Measurements from ENCODE around the gene NTN3. TPM values are rescaled to one million over a fixed set of nuclear protein-coding genes. Genes with fewer than 3 reads are reported as not detected.

Gene NTN3
- total and polyA plus RNA-seq, 2 of the 8 experiments (the other 6 are each of a cell fraction or from before 2014, with no cell fraction given): 0.30 to 0.34 TPM

DNA sequence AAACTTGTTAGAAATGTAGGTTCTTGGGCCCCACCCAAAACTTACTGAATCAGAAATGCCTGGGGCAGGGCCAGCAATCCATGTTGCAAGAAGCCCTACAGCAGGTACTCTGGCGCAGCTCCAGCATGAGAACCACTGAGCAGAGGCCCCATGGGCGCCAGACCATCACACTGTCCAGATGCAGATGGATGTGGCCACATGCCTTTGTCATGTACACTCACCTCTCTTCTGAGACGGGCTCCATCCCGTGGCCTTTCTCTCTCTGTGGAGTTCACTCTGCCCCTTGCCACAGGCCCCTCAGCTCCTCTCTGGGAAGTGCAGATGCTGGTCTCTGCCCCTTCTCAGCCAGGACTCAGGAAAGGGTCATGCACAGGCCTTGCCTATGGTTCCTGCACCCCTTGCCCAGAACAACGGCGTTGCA is 44.1 kb upstream of the NTN3 start:
- peaks cover 0 to 13% (median 6%) of the 10 kb centered on the region in 4 experiments; a peak in 5 of 7 replicates for H3K4me1 ChIP-seq (replicated peaks in 1 of 4; ENCODE audit: control insufficient read depth in 3 of 4, insufficient read depth in 4 of 4, low read length in 3 of 4)
- 88% methylated on average over 6 of the region's 6 CpGs; no CpG with 5 or more reads in 1 of the 2 experiments for WGBS, 2 experiments (ENCODE audit: extremely low coverage in 1 of 2, insufficient coverage in 1 of 2, insufficient read length in 1 of 2, insufficient replicate concordance in 2 of 2, low coverage in 1 of 2, low lambda C conversion rate in 2 of 2, missing lambda C conversion rate in 1 of 2)
- no peak overlapping the region for H3K27ac ChIP-seq (ENCODE audit: low read depth, low read length)
- H2BK120ac ChIP-seq (replicated peaks; ENCODE audit: low read depth, low read length): no peak overlapping the region
- FAIRE-seq (no peak), DNase-seq (ENCODE audit: low read depth in 1 of 2, low spot score in 2 of 2) (no peak)
- peaks cover under 1 to 5% (median 2%) of the 10 kb centered on the region in 4 experiments; a peak in 4 of 8 replicates for H3K36me3 ChIP-seq (ENCODE audit: control insufficient read depth in 2 of 4, insufficient read depth in 4 of 4, low read length in 3 of 4)
- H3K4me3 ChIP-seq (ENCODE audit: extremely low read depth in 1 of 4, insufficient read depth in 2 of 4, low read depth in 3 of 4, low read length in 4 of 4): no peak overlapping the region
- no peak overlapping the region for H2AK5ac ChIP-seq (ENCODE audit: low read depth, low read length)
- H3K18ac ChIP-seq (ENCODE audit: extremely low read depth, low read length): no peak overlapping the region
- no peaks in the 10 kb centered on the region for H3K9me3 ChIP-seq (ENCODE audit: insufficient read depth in 2 of 2, low read depth in 1 of 2, low read length in 1 of 2)
- H4K91ac ChIP-seq (replicated peaks; ENCODE audit: insufficient read length, low read length): no peak overlapping the region
- no peak overlapping the region for H2BK12ac ChIP-seq (ENCODE audit: low read depth, low read length)
- ChIA-PET POLR2A (ENCODE audit: partially characterized antibody) (interaction anchor here (0.8 to 2.2 kb wide), 6 partner anchors 48 to 178 kb away, joined by 3 to 9 read pairs (median 3); partner anchors contain the start of genes ATP6V0C, ECI1 and TBC1D24), CTCF (ENCODE audit: partially characterized antibody) (interaction anchor here (0.7 to 2.8 kb wide), 7 partner anchors 25 to 189 kb away, joined by 3 to 9 read pairs (median 3); partner anchors contain the start of gene ECI1)
- H3K14ac ChIP-seq (ENCODE audit: insufficient read length): no peak overlapping the region
- no peak overlapping the region for H3K4ac ChIP-seq (replicated peaks; ENCODE audit: insufficient read length, low read depth, low read length)
- H3K79me1 ChIP-seq (ENCODE audit: low read depth, low read length): 0 out of 2 replicates have a peak, but pooled peaks cover 2% of the 10 kb centered on the region
- no peak overlapping the region; a peak in 1 of 4 replicates for H3K4me2 ChIP-seq (ENCODE audit: insufficient read depth in 1 of 2, low read depth in 2 of 2, low read length in 2 of 2)
- H3K79me2 ChIP-seq (ENCODE audit: control insufficient read depth in 1 of 2, insufficient read depth in 2 of 2, low read length in 2 of 2): peaks cover 0 to 15% of the 10 kb centered on the region in 2 experiments; a peak in 2 of 4 replicates
- no peak overlapping the region for H4K8ac ChIP-seq (ENCODE audit: extremely low read depth, insufficient read depth, low read length)
- peaks cover 12% of the 10 kb centered on the region; the same call in 1 of the 2 replicates for H3K23me2 ChIP-seq (ENCODE audit: low read depth, low read length)
- H3K23ac ChIP-seq (ENCODE audit: insufficient read length): no peak overlapping the region
- peaks cover 0 to 9% (median 2%) of the 10 kb centered on the region in 4 experiments; a peak in 2 of 7 replicates for H3K27me3 ChIP-seq (replicated peaks in 1 of 4; ENCODE audit: control insufficient read depth in 3 of 4, extremely low read depth in 1 of 4, insufficient read depth in 3 of 4, low read length in 3 of 4)
- TF ChIP-seq, protein P1, sequence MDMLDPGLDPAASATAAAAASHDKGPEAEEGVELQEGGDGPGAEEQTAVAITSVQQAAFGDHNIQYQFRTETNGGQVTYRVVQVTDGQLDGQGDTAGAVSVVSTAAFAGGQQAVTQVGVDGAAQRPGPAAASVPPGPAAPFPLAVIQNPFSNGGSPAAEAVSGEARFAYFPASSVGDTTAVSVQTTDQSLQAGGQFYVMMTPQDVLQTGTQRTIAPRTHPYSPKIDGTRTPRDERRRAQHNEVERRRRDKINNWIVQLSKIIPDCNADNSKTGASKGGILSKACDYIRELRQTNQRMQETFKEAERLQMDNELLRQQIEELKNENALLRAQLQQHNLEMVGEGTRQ (IDR thresholded peaks at IDR 0.05; ENCODE audit: low read length): no peak
- TF ChIP-seq, protein P2, sequence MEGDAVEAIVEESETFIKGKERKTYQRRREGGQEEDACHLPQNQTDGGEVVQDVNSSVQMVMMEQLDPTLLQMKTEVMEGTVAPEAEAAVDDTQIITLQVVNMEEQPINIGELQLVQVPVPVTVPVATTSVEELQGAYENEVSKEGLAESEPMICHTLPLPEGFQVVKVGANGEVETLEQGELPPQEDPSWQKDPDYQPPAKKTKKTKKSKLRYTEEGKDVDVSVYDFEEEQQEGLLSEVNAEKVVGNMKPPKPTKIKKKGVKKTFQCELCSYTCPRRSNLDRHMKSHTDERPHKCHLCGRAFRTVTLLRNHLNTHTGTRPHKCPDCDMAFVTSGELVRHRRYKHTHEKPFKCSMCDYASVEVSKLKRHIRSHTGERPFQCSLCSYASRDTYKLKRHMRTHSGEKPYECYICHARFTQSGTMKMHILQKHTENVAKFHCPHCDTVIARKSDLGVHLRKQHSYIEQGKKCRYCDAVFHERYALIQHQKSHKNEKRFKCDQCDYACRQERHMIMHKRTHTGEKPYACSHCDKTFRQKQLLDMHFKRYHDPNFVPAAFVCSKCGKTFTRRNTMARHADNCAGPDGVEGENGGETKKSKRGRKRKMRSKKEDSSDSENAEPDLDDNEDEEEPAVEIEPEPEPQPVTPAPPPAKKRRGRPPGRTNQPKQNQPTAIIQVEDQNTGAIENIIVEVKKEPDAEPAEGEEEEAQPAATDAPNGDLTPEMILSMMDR (IDR thresholded peaks at IDR 0.05; ENCODE audit: control extremely low read depth in 1 of 3, insufficient read depth in 1 of 3, low read depth in 1 of 3, low read length in 3 of 3): no peak
- no peak for TF ChIP-seq CHD1 (IDR thresholded peaks at IDR 0.05; ENCODE audit: low read depth, low read length)
- TF ChIP-seq SIX5 (IDR thresholded peaks at IDR 0.05; ENCODE audit: low read depth, low read length): no peak
- no peak for TF ChIP-seq TAF1 (IDR thresholded peaks at IDR 0.05; ENCODE audit: low read depth, low read length)
- no peak for TF ChIP-seq TCF12 (IDR thresholded peaks at IDR 0.05; ENCODE audit: low read depth, low read length)
- TF ChIP-seq SIRT6 (IDR thresholded peaks at IDR 0.05; ENCODE audit: low read length): no peak
- TF ChIP-seq, protein P3, sequence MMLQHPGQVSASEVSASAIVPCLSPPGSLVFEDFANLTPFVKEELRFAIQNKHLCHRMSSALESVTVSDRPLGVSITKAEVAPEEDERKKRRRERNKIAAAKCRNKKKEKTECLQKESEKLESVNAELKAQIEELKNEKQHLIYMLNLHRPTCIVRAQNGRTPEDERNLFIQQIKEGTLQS (IDR thresholded peaks at IDR 0.05; ENCODE audit: insufficient read depth, low read depth, low read length): no peak
- no peak for TF ChIP-seq CBX8 (IDR thresholded peaks at IDR 0.05; ENCODE audit: borderline replicate concordance, low read depth, low read length)
- no peak overlapping the region for H3K56ac ChIP-seq (replicated peaks; ENCODE audit: insufficient read length, low read depth, low read length)
- H4K5ac ChIP-seq (ENCODE audit: insufficient read length, low read depth, low read length): no peak overlapping the region
- H3K9ac ChIP-seq (replicated peaks in 1 of 4; ENCODE audit: extremely low read depth in 1 of 4, low read depth in 3 of 4, low read length in 3 of 4): no peak overlapping the region
- no peak overlapping the region for H2BK5ac ChIP-seq (ENCODE audit: low read depth, low read length)
- H2BK20ac ChIP-seq (ENCODE audit: low read length): no peak overlapping the region
- H2BK15ac ChIP-seq (ENCODE audit: low read length): 0 out of 2 replicates have a peak overlapping the region, but pooled peaks have one; percentile 1
- peaks cover 8 to 11% of the 10 kb centered on the region in 2 experiments for H4K20me1 ChIP-seq (replicated peaks in 1 of 2; ENCODE audit: control insufficient read depth in 1 of 2, insufficient read depth in 2 of 2, low read length in 2 of 2)
- no peak overlapping the region for H2AFZ ChIP-seq (ENCODE audit: low read length)
